T-helper 17 cell (primary cell): ENCODE results near the gene P2RX4. TPM values are rescaled to one million over a fixed set of nuclear protein-coding genes. Genes with fewer than 3 reads are reported as not detected.

ENCODE experiments used
- ATAC-seq: fragments of 150-1000 bp; cut with Tn5 transposase; 2 replicates; pipeline ENCODE4 v1.10.0; 2021; ENCODE audit warnings: mild to moderate bottlenecking, moderate library complexity
- DNase-seq, 3 donors: peaks; one replicate each; pipeline versions ENCODE4 v3.0.0 to v3.0.0-alpha.2; 2020 to 2021
- H3K9me3 ChIP-seq: one replicate; pipeline ENCODE4 v1.7.0; 2013; ENCODE audit warnings: low read length, mild to moderate bottlenecking; ENCODE audit not compliant: control insufficient read depth, poor library complexity, severe bottlenecking
- H3K27ac Mint-ChIP-seq: one replicate; pipeline ENCODE4 v1.8.0; 2022; ENCODE audit warnings: mild to moderate bottlenecking, moderate library complexity, mixed read lengths
- H3K27me3 Mint-ChIP-seq: one replicate; pipeline ENCODE4 v1.8.0; 2022; ENCODE audit warnings: mixed read lengths
- H3K36me3 Mint-ChIP-seq: one replicate; pipeline ENCODE4 v1.8.0; 2022; ENCODE audit warnings: low read depth, mixed read lengths
- H3K4me1 Mint-ChIP-seq: one replicate; pipeline ENCODE4 v1.8.0; 2022; ENCODE audit warnings: mild to moderate bottlenecking, mixed read lengths
- H3K4me3 Mint-ChIP-seq: one replicate; pipeline ENCODE4 v1.8.0; 2022; ENCODE audit warnings: mild to moderate bottlenecking, moderate library complexity, mixed read lengths
- total RNA-seq, 4 donors: library from RNA in 2 of 4; stranded (reverse) in 2 of 4; gene quantifications; one replicate each; pipeline ENCODE4 v1.2.3 and lab custom pipeline; 2022 to 2026

Gene P2RX4
- total RNA-seq, 2 donors from 2014 or later, result 42.8 to 53.5 TPM

GRCh38 chr12:121232977-121233627, 23.2 kb downstream of the P2RX4 start:
- Mint-ChIP-seq H3K4me3 (no peak overlapping the region), H3K27ac (peak overlapping the region; percentile 9), H3K4me1 (no peaks in the 10 kb centered on the region), H3K36me3 (peaks cover 2% of the 10 kb centered on the region), H3K27me3 (no peaks in the 10 kb centered on the region)
- no peak for ATAC-seq
- no peaks in the 10 kb centered on the region for H3K9me3 ChIP-seq
- DNase-seq, result no peak

GRCh38 chr12:121233628-121234020, 23.7 kb downstream of the P2RX4 start:
- Mint-ChIP-seq H3K4me3 (no peak overlapping the region), H3K27ac (no peak overlapping the region)
- no peak for ATAC-seq

GRCh38 chr12:121236776-121237175, 26.8 kb downstream of the P2RX4 start:
- Mint-ChIP-seq H3K27me3 (no peaks in the 10 kb centered on the region), H3K4me3 (no peak overlapping the region), H3K36me3 (peaks cover 2% of the 10 kb centered on the region), H3K27ac (peak overlapping the region; percentile 34), H3K4me1 (peaks cover 27% of the 10 kb centered on the region)
- ATAC-seq (no peak), DNase-seq (no peak)
- H3K9me3 ChIP-seq, result no peaks in the 10 kb centered on the region

More at GRCh38 chr12:121233628-121234020, 23.7 kb downstream of the P2RX4 start:
- peaks cover 2% of the 10 kb centered on the region for H3K36me3 Mint-ChIP-seq
- no peak for DNase-seq
- H3K9me3 ChIP-seq, result no peaks in the 10 kb centered on the region
- no peaks in the 10 kb centered on the region for H3K27me3 Mint-ChIP-seq
- H3K4me1 Mint-ChIP-seq, result no peaks in the 10 kb centered on the region

GRCh38 chr12:121237415-121237814, 27.5 kb downstream of the P2RX4 start:
- no peaks in the 10 kb centered on the region for H3K27me3 Mint-ChIP-seq
- H3K36me3 Mint-ChIP-seq, result peaks cover 2% of the 10 kb centered on the region
- H3K9me3 ChIP-seq, result no peaks in the 10 kb centered on the region
- peaks cover 29% of the 10 kb centered on the region for H3K4me1 Mint-ChIP-seq
- no peak for ATAC-seq
- no peak overlapping the region for H3K4me3 Mint-ChIP-seq
- H3K27ac Mint-ChIP-seq, result peak overlapping the region; percentile 100
- DNase-seq, result no peak

- DNase-seq (no peak), ATAC-seq (no peak)
- Mint-ChIP-seq H3K27me3 (no peaks in the 10 kb centered on the region), H3K36me3 (no peaks in the 10 kb centered on the region), H3K4me3 (no peak overlapping the region), H3K27ac (peak overlapping the region; percentile 100), H3K4me1 (peaks cover 29% of the 10 kb centered on the region)
- no peaks in the 10 kb centered on the region for H3K9me3 ChIP-seq
Observed at GRCh38 chr12:121238086-121238485, 28.2 kb downstream of the P2RX4 start.

- Mint-ChIP-seq H3K4me3 (no peak overlapping the region), H3K36me3 (no peaks in the 10 kb centered on the region), H3K4me1 (peaks cover 32% of the 10 kb centered on the region), H3K27me3 (no peaks in the 10 kb centered on the region), H3K27ac (peak overlapping the region; percentile 100)
- ATAC-seq (no peak), DNase-seq (no peak)
- H3K9me3 ChIP-seq, result no peaks in the 10 kb centered on the region
Observed at GRCh38 chr12:121238604-121239350, 28.8 kb downstream of the P2RX4 start.

- Mint-ChIP-seq H3K36me3 (no peaks in the 10 kb centered on the region), H3K27ac (peak overlapping the region; percentile 100), H3K4me3 (no peak overlapping the region), H3K27me3 (no peaks in the 10 kb centered on the region), H3K4me1 (peaks cover 32% of the 10 kb centered on the region)
- no peaks in the 10 kb centered on the region for H3K9me3 ChIP-seq
- DNase-seq (no peak), ATAC-seq (no peak)
Observed at GRCh38 chr12:121239351-121240061, 29.6 kb downstream of the P2RX4 start.

- peak overlapping the region; percentile 90 for H3K4me3 Mint-ChIP-seq
- DNase-seq (no peak), ATAC-seq (no peak)
- no peaks in the 10 kb centered on the region for H3K36me3 Mint-ChIP-seq
- no peaks in the 10 kb centered on the region for H3K27me3 Mint-ChIP-seq
- H3K27ac Mint-ChIP-seq, result peak overlapping the region; percentile 100
- no peaks in the 10 kb centered on the region for H3K9me3 ChIP-seq
- peaks cover 32% of the 10 kb centered on the region for H3K4me1 Mint-ChIP-seq
Observed at GRCh38 chr12:121240062-121240420, 30.1 kb downstream of the P2RX4 start.

GRCh38 chr12:121240484-121241101, 30.7 kb downstream of the P2RX4 start:
- no peaks in the 10 kb centered on the region for H3K9me3 ChIP-seq

GRCh38 chr12:121241156-121241970, 31.4 kb downstream of the P2RX4 start:
- H3K9me3 ChIP-seq, result no peaks in the 10 kb centered on the region
- peaks cover 32% of the 10 kb centered on the region for H3K4me1 Mint-ChIP-seq
- H3K4me3 Mint-ChIP-seq, result peak overlapping the region; percentile 90
- H3K27me3 Mint-ChIP-seq, result no peaks in the 10 kb centered on the region
- DNase-seq, result no peak
- H3K27ac Mint-ChIP-seq, result peak overlapping the region; percentile 100
- no peaks in the 10 kb centered on the region for H3K36me3 Mint-ChIP-seq
- ATAC-seq, result no peak

More at GRCh38 chr12:121240484-121241101, 30.7 kb downstream of the P2RX4 start:
- peak; percentile 95 for ATAC-seq
- H3K36me3 Mint-ChIP-seq, result no peaks in the 10 kb centered on the region
- H3K4me3 Mint-ChIP-seq, result peak overlapping the region; percentile 90
- H3K4me1 Mint-ChIP-seq, result peaks cover 32% of the 10 kb centered on the region
- no peaks in the 10 kb centered on the region for H3K27me3 Mint-ChIP-seq
- peak; percentile 88 to 94 (median 90) for DNase-seq
- peak overlapping the region; percentile 100 for H3K27ac Mint-ChIP-seq

GRCh38 chr12:121245031-121245430, 35.1 kb downstream of the P2RX4 start:
- no peaks in the 10 kb centered on the region for H3K9me3 ChIP-seq
- Mint-ChIP-seq H3K36me3 (no peaks in the 10 kb centered on the region), H3K27ac (no peak overlapping the region), H3K4me1 (peaks cover 23% of the 10 kb centered on the region), H3K4me3 (no peak overlapping the region), H3K27me3 (no peaks in the 10 kb centered on the region)
- no peak for ATAC-seq
- DNase-seq, result no peak

GRCh38 chr12:121245951-121246350, 36.0 kb downstream of the P2RX4 start:
- no peaks in the 10 kb centered on the region for H3K9me3 ChIP-seq
- H3K27me3 Mint-ChIP-seq, result no peaks in the 10 kb centered on the region
- H3K4me1 Mint-ChIP-seq, result peaks cover 15% of the 10 kb centered on the region
- ATAC-seq, result no peak
- no peaks in the 10 kb centered on the region for H3K36me3 Mint-ChIP-seq
- DNase-seq, result no peak
- H3K27ac Mint-ChIP-seq, result peak overlapping the region; percentile 59
- no peak overlapping the region for H3K4me3 Mint-ChIP-seq
